ENCODE measurements around the gene ATG16L1.

The ATG16L1 gene

GRCh38 chr2:233295891-233296290 lies 44.4 kb downstream of the ATG16L1 start:
- no peak overlapping the region for H2AFZ ChIP-seq
- no peaks in the 10 kb centered on the region for H3K27me3 ChIP-seq (ENCODE audit: control insufficient read depth, insufficient read depth, low read length)
- H3K9ac ChIP-seq, result no peak overlapping the region
- H3K79me2 ChIP-seq, result no peaks in the 10 kb centered on the region
- TF ChIP-seq CTCF (IDR thresholded peaks at IDR 0.05), result no peak
- no peak overlapping the region for H3K4me2 ChIP-seq (ENCODE audit: low read length)
- no peaks in the 10 kb centered on the region for H3K4me1 ChIP-seq
- no peak overlapping the region for H3K4me3 ChIP-seq (ENCODE audit: low read depth, low read length)
- no peaks in the 10 kb centered on the region for H3K9me3 ChIP-seq (ENCODE audit: control insufficient read depth, low read length)
- H3K36me3 ChIP-seq (ENCODE audit: control insufficient read depth, insufficient read depth, low read length), result no peaks in the 10 kb centered on the region
- no peak overlapping the region for H3K27ac ChIP-seq

DNA sequence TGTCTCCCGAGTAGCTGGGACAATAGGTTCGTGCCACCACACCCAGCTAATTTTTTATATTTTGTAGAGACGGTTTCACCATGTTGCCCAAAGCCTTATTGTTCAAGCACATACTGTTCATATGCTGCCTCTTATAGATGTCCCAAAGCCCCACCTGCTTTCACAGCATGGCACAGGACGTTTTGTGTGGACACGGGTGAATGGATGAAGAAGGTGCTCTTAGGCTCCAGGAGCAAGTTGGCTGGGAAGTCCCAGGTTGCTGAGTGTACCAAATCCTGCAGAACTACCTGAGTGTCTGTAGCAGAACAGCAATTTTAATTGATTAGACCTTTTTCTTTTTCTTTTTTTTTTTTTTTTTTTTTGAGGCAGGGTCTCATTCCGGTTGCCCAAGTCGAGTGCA lies 45.6 kb downstream of the ATG16L1 start:
- H3K4me2 ChIP-seq (ENCODE audit: low read length), result no peak overlapping the region
- H3K9me3 ChIP-seq (ENCODE audit: control insufficient read depth, low read length), result no peaks in the 10 kb centered on the region
- H3K4me1 ChIP-seq, result no peaks in the 10 kb centered on the region
- no peak overlapping the region for H2AFZ ChIP-seq
- no peak overlapping the region for H3K27ac ChIP-seq
- H3K36me3 ChIP-seq (ENCODE audit: control insufficient read depth, insufficient read depth, low read length), result no peaks in the 10 kb centered on the region
- no peaks in the 10 kb centered on the region for H3K79me2 ChIP-seq
- no peaks in the 10 kb centered on the region for H3K27me3 ChIP-seq (ENCODE audit: control insufficient read depth, insufficient read depth, low read length)
- H3K9ac ChIP-seq, result no peak overlapping the region
- no peak overlapping the region for H3K4me3 ChIP-seq (ENCODE audit: low read depth, low read length)
- TF ChIP-seq CTCF (IDR thresholded peaks at IDR 0.05), result no peak

GRCh38 chr2:233300401-233300800 lies 48.9 kb downstream of the ATG16L1 start:
- H2AFZ ChIP-seq, result no peak overlapping the region
- H3K27ac ChIP-seq, result no peak overlapping the region
- no peak overlapping the region for H3K4me3 ChIP-seq (ENCODE audit: low read depth, low read length)
- no peaks in the 10 kb centered on the region for H3K36me3 ChIP-seq (ENCODE audit: control insufficient read depth, insufficient read depth, low read length)
- H3K9me3 ChIP-seq (ENCODE audit: control insufficient read depth, low read length), result no peaks in the 10 kb centered on the region
- no peak for TF ChIP-seq CTCF (IDR thresholded peaks at IDR 0.05)
- H3K79me2 ChIP-seq, result no peaks in the 10 kb centered on the region
- H3K4me1 ChIP-seq, result no peaks in the 10 kb centered on the region
- H3K27me3 ChIP-seq (ENCODE audit: control insufficient read depth, insufficient read depth, low read length), result no peaks in the 10 kb centered on the region
- no peak overlapping the region for H3K4me2 ChIP-seq (ENCODE audit: low read length)
- H3K9ac ChIP-seq, result no peak overlapping the region

DNA sequence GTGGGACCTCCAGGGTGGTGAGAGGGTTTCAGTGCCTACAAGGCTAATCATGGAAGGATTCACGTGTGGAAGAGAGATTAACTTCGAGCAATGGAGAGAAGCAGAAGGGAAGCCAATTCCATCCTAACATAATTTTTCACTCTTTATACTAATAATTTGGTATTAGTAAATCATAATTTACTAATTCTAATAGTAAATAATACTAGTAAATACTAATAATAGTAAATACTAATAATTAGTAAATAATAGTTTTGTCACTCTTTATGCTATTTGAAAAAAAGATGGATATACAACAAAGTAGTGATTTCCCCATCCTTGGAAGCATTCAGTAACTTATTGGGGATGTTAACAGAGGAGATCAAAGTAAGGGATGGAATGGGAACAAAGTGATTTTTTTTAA lies 49.8 kb downstream of the ATG16L1 start:
- Histone ChIP-seq H3K4me2 (ENCODE audit: low read length) (no peak overlapping the region), H3K9ac (no peak overlapping the region), H2AFZ (no peak overlapping the region), H3K36me3 (ENCODE audit: control insufficient read depth, insufficient read depth, low read length) (no peaks in the 10 kb centered on the region), H3K27ac (no peak overlapping the region), H3K4me1 (no peaks in the 10 kb centered on the region), H3K9me3 (ENCODE audit: control insufficient read depth, low read length) (no peaks in the 10 kb centered on the region), H3K27me3 (ENCODE audit: control insufficient read depth, insufficient read depth, low read length) (no peaks in the 10 kb centered on the region), H3K79me2 (no peaks in the 10 kb centered on the region), H3K4me3 (ENCODE audit: low read depth, low read length) (no peak overlapping the region)
- no peak for TF ChIP-seq CTCF (IDR thresholded peaks at IDR 0.05)

DNA sequence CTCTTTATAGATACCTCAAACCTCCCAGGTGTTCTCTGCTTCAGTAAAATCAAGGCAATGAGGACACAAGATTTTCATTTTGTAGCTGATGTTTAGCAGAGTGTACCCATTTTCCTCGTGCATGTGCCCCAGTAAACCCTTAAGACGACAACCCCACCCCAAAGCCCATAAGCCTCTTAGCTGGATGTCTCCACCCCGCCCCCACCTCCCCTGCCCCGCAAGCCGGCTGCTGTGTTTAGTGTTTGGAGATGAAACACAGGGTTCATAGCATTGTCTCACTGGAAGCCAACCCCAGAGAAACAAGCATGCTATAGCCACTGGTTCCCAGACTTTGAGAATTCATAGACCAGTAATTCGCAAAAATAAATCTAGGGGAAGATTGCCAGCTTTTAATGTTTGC lies 50.3 kb downstream of the ATG16L1 start:
- TF ChIP-seq CTCF (IDR thresholded peaks at IDR 0.05), result no peak
- H3K4me3 ChIP-seq (ENCODE audit: low read depth, low read length), result no peak overlapping the region
- no peak overlapping the region for H3K4me2 ChIP-seq (ENCODE audit: low read length)
- H3K27ac ChIP-seq, result no peak overlapping the region
- no peaks in the 10 kb centered on the region for H3K4me1 ChIP-seq
- no peaks in the 10 kb centered on the region for H3K9me3 ChIP-seq (ENCODE audit: control insufficient read depth, low read length)
- H3K36me3 ChIP-seq (ENCODE audit: control insufficient read depth, insufficient read depth, low read length), result no peaks in the 10 kb centered on the region
- H3K9ac ChIP-seq, result no peak overlapping the region
- H3K79me2 ChIP-seq, result no peaks in the 10 kb centered on the region
- no peak overlapping the region for H2AFZ ChIP-seq
- no peaks in the 10 kb centered on the region for H3K27me3 ChIP-seq (ENCODE audit: control insufficient read depth, insufficient read depth, low read length)

Data from parathyroid adenoma (tissue), 2 donors.